GM18499 (cell line): ENCODE measurements around the gene SH3GL3.

Source experiments
- ATAC-seq: cut with Tn5 transposase; IDR thresholded peaks from one replicate; pipeline ENCODE4 v1.9.1; 2021; ENCODE audit warnings: moderate number of reproducible peaks; ENCODE audit not compliant: insufficient read depth, unreplicated experiment

Gene SH3GL3

DNA sequence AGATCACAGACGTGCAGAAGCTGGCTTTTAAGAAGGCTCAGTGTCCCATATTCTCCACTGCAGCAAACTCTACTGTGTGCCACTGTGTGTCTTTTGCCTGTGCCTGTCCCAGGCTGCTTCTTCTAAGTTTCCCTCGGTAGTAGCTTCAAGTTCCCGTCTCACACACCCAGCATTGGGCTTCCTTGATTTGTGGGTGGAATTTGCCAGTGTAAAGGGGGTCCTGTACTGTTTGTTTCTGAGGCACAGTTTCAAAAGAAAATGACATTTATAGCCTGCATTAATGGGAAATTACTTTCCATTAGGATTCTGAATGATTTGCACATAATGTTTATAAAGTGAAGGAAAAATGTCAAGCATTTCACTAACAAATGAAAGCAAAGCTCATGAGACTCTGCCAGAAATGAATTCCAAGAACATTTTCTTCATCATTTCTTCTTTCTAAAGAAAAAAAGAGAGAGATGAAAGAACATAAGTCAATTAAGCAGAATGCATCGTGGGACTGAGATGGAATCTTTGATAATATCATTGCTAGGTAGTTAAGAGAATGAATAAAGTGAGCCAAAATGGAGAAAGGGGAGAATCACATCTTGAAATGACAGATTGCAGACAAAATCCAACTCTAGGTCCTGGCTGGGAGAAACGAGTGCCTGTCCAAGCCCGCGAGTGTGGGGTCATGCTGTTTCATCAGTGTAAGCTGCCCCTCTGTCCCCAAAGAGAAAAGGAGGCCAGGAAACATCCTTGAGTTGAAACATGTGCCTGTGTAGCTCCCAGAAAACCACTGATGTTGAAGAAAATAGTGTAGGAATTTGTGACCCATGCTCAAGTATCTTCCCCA, 158.2 kb downstream of the SH3GL3 start:
- no peak for ATAC-seq

DNA sequence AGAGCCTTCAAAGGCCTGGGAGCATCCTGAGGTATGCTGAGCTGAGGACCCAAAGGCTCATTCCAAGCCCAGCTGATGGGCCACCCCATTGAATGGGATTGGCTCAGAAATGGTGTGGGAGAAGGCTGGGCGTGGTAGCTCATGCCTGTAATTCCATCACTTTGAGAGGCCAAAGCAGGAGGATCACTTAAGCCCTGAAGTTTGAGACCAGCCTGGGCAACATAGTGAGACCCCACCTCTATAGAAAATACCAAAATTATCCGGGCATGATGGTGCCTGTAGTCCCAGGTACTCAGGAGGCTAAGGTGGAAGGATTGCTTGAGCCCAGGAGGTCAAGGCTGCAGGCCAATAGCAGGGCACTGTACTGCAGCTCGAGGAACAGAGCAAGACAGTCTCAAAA, 163.0 kb downstream of the SH3GL3 start:
- ATAC-seq = no peak

DNA sequence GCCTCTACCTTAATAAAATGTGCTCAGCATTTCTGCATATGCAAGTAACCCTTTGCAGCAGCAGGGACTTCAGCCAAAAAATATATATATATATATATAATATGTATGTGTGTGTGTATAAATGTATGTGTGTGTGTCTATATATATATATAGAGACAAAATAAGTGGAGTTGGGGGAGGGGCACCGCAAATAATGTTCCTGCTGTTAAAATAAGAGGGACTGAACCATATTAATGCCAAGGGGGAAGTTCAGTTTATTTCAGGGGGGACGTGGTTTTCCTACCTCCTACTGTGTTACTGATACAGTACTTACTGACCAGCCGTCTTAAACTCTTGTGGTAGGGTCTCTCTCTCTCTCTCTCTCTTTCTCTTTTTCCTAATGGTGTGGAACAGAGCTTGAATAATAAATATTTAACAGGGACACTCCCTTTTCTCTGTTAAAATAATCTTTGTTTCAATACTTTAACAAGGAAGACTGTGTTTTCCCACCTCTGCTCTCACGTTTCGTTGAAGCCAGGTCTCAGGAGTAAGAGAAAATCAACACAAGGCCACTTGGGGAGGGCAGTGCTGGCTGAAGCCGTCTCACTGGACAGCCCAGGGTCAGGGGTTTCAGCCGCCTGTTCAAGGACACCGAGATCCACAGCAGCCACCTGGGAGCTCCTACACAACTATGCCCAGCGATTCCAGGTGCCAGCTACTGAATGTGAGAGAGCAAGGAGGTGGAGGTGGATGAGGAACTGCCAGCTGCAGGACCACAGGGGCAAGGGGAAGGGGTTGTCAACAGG, 164.0 kb downstream of the SH3GL3 start:
- ATAC-seq = no peak

DNA sequence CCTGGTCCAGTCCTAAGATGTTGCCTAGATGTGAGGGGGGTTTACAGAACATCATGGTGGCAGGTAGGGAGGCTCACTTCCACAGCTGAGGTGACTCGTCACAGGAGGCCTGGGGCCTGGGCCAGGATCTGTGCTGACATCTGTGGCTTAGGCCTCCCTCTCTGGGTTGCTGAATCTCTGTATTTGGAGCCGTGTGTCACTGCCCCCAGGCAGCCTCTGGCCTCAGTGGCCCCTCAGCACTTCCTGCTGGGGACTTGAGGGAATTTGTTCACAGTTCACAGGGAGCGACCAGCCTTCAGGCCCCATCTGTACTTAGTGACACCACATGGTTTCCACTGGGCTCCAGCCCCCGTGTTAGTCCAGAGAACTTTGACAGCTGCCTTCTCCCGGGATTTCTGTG, 165.1 kb downstream of the SH3GL3 start:
- ATAC-seq = no peak

DNA sequence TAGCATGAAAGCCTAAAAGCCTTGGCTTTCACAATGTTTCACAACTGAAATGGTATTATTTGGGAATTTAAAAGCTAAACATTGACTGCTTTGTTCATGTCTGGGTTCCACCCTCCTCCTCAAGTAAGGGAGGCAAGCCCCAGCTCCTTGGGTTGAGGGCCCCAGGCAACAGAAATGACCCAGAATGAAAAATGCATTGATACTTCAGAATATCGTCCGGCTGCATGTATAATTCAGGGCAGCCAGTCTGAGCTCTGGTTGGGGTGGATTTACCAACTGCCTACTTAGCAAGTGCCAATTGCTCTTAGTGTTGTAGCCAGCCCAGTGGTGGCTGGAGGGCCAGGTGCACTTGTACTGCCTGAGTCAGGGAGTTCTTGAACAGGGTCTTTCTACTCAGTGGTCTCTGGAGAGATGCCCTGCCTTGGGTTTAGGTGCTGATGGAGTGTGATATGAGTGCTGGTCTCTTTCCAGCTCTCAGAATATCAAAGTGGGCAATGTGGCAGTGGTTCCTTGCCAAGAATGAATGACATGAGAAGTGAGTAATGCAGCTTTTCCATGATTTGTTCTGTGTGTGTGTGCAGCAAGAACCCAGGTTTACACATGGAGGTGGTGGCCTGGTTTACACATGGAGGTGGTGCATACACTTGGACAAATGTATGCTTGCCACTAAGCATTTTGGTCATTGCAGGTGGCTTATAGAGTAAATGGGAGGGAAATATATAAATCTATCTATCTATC, 165.9 kb downstream of the SH3GL3 start:
- no peak for ATAC-seq

DNA sequence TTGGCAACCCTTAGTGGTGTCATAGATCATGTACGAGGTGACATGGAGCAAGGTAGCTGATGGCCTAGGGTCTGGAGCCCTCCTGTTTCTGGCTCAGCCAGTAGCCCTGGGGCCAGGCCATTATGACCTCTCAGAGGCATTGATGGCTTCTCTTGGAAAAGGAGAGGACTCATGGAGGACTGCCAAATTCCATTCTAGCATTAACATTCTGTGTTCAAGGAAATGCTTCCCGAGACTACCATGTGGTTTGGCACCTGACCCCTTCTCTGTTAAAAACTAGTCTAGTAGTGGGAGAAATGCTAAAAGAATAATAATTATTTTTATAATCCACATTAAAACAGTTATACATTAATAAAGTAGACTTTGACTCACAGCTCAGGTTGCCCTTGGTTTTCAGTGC, 166.6 kb downstream of the SH3GL3 start:
- no peak for ATAC-seq

DNA sequence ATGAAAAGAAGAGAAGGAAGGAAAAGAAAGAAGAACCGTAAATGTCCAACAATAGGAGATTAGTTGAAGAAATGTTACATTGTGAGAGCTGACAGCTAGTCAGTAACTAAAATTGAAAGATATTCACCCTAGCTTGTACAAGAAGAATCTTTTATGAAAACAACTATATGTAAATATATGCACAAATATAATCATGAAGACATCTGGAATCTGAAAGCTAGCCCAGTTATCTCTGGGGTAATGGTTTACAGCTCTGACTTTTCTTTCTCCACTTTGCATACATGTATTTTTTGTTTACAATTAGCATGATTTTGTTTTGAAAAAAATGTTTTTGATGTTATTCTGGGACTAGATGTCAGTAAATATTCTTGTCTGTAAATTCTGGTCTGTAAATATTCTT, 169.7 kb downstream of the SH3GL3 start:
- ATAC-seq = no peak

DNA sequence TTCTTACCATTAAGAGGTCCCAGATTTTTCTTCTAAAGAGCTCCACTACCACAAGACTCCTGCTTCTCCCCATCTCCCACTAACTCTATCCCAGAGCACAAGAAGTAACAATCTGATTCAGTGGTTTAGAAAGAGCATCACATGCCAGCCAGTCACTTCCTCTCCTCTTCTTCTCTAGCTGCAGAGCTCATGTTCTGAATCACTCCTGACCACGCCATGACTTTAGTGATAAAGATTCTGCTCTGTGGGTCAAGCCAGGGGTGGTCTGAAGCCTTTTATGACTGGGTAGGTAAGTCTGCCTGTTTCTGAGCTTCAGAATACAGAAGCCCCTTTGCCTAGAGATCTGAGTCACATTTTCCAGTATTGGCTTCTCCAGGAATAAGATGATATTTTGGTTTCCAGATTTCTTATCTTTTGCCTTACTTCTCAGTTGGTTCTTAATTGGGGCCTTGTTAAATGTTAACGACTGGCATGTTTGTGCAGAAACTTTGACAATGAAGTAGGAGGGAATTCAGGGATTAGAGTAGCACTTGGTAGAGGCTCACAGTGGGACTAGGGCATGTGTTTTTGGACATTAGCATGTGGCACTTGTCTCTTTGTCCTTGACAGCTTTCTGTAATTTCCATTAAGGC, 179.1 kb downstream of the SH3GL3 start:
- ATAC-seq = no peak

DNA sequence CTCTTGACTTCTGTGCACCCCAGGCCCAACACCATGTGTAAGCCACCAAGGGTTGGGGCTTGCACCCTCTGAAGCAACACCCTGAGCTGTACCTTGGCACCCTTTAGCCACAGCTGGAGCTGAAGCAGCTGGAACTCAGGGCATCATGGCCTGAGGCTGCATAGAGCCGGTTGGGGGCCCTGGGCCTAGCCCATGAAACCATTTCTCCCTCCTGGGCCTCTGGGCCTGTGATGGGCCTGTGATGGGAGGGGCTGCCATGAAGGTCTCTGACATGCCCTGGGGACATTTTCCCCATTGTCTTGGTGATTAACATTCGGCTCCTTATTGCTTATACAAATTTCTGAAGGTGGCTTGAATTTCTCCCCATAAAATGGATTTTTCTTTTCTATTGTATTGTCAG, 184.4 kb downstream of the SH3GL3 start:
- ATAC-seq = no peak

DNA sequence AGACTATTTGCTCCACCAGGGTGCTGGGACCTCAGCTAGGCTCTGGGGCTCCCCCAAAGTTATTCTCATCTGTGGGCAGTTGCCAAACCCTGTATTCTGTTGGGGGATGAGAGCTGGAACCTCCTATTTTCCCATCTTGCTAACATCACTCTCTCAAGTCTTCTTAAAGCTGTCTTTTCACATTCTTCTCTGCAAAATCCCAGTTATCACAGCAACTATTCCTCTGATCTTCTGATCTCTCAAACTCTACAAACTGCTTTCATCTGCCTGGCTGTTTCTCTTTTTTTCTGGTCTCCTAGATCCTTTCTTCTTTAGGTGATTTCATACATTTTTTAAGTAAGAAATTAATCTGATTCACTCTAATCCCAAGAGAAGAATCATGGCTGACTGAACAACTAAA, 196.1 kb downstream of the SH3GL3 start:
- ATAC-seq = no peak

DNA sequence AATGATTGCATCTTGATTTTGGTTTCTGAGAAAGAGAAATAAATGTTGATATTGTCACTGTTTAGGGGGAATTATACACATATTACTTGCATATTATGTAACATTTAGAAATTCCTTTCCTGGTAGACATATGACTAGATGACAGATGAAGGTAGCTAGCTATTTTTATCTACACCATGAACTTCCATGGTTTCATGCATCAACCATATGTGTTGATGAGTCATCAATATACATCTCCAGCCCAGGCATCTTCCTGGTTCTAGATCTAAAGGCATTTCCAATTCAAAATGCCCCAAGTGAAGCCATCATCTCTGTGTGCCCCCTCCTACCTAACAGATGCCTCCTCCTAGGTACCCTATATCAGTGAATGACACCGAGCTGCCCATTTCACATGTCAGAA, 197.3 kb downstream of the SH3GL3 start:
- no peak for ATAC-seq

DNA sequence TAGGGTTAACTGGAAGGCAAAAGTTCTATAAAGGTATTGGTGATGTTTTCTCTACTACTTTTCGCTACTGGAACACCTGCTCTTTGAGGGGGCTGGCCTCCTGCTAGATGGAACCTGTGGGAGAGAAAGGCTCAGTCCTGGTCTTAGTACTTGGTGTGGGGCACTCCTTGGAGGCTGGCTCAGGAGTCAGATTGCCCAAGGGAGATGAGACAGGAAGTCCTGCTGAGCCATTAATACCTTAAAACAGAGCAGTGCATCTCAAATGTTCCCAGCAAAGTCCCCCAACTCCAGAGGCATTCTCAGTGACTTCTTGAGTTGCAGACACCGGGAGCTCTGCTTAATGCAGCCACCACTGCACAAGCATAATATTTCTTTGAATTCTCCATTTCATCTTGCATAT, 203.7 kb downstream of the SH3GL3 start:
- no peak for ATAC-seq

DNA sequence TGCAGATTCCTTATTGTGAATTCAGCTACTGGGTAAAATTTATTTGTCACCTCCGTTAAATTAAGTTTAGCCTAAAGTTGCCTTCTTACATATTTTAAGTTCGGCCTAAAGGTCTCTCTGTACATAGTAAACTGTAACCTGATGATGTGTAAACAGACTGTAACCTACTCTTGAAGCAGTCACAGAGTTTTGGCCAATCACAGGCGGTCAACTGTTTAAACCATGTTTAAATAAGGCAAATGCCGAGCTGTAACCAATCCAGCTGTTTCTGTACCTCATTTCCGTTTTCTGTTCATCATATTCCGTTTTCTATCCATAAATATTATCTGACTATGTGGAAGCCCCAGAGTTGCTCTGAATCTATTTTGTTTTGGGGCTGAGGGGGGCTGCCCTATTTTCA, 204.4 kb downstream of the SH3GL3 start:
- no peak for ATAC-seq

DNA sequence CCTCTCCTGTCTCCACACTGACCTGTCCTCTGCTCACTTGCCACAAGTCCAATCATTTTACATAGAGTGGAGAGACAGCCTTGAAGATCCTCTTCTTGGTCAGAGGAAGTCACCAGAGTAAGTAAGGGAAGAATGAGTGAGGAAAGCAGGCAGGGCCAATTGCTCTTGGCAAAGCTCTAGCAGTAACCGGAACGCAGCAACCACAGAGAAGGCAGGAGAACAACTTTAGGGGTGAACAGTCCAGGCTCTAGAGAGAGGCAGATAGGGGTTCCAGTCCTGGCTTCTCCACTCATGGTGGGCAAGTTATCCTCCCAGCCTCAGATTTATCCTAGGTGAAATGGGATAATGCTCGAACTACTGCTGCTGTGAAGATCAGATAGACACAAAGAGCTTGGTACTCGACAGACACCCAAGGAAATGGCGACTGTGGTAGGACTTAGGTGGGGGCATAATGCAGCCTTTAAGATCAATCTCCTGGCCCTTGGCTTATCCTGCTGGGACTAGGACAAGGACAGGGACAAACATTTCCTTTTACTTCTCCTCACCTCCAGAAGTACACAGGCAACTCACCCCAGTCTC, 205.6 kb downstream of the SH3GL3 start:
- ATAC-seq = no peak

DNA sequence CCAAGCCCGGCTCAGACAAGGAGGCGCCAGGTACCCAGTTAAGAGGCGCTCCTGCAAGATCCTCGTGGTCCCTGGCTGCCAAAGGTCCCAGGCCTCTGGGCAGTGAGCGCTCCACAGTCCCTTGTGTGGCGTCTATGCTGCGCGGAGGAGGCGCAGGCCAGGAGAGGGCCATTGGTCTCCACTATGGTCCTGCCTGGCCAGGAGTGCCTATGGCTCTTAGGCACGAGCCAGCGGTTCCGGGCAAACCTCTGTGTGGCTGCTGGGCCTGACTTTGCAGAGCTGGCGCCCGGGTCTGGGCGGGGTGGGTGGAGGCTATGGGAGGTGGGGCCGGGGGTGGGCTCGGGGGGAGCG, 206.1 kb downstream of the SH3GL3 start:
- ATAC-seq = no peak

DNA sequence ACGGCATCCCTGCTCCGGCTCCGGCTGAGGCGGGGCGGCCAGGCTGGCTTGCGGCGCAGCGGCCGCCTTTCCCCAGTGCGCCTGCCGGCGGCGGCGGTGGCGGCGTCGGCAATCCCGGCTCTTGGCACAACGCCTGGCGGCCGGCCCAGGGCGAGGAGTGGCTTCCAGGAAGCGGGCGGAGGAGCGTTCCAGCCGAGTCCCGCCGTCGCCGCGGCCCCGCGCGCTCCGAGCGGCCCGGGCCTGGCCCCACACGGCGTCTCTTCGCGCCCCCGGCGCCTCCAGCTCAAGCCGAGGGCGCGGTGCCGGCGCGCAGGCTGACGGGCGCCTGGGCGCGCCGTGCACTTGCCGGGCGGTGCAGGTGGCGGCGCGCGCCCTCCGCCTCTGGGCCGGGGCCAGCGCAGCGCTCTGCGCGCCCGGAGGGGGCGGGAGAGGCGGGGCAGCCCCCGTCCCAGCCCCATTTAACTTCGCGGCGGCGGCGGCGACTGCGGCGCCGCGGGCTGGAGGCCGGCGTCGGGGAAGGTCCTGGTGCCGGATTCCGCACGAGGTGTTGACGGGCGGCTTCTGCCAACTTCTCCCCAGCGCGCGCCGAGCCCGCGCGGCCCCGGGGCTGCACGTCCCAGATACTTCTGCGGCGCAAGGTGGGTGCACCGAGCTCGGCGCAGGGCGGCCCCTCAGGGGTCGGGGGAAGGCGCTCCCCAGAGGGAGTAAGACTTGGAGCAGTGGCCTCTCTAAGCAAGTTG, 206.7 kb downstream of the SH3GL3 start, which contains the start of gene ADAMTSL3:
Gene ADAMTSL3, plus strand, starts transcription at position 485 of the 740 bp plus-strand sequence. CDS start 1,639 bp downstream, outside the sequence.
- no peak for ATAC-seq

DNA sequence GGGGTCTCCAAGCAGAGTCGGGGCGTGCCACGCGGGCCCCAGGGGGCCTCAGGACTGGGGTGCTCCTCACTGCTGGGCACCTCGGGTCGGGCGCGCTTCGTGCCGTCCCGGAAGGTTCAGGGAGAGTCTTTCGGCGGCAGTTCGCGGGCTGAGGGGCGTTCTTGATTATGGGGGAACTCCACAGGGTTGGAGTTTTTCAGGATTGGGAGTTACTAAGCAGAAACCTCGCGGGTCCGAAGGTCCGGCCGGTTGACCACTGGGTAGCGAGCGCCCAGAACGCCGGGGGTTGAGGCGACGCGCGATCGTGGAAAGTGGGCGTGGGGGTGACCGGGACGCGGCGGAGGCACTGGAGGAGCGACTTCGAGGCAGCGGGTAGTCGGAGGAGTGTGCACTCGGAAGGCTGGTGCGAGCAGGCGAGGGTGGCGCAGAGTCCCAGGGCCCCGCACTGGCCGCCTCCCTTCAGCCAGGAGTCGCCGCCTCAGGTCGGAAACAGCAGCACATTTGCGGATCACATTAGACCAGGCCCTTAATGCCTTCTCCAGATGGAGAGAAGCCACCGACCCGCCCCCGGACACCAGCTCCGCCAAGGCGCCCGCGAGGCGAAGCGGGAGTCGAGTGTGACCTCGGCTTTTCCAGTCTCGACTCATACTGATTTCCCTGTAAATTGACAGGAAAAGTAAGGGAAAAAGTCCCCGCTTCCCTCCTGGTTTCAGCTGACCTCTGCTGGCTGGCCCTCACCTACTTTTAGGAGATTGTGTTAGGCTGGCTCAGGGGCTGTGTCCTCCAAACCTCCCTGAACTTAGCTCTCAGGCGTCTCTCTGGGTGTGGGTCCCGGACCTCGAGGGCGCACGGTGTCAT, 207.5 kb downstream of the SH3GL3 start:
- ATAC-seq = no peak

DNA sequence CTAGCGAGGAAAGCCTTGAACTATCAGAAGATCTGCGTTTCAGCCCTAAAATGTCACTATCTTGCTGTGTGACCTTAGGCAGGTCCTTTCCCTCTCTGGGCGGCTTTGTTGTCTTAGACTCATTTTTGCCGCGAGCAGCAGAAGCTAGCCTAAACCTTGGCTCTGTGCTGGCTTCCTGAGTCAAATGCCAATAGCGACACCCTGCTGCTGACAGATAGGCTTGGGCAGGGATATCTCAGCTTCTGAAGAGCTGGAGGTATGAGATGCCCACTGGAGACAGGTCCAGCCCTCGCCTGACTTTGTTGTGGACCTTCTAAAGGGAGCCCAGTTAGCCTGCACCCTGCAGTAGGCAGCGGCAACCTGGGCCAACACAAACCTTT, 208.1 kb downstream of the SH3GL3 start:
- no peak for ATAC-seq

DNA sequence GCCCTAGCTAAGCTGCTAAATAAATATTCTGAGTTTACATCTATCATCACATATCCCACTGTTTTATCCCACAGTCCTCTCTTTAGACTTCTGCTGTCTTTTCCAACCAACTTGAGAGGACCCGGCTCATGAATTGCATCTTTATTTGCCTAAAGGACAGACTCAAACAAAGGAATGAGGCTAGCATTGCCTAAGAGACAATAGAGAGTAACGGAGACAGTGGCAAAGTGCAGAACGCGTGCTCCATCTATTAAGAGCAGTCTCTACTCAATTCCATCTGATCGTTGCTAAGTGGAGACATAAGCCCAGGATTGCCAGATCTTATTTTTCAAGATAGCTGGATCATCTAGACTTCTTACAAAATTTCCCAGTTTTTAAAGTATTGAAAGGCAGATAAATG, 209.1 kb downstream of the SH3GL3 start:
- ATAC-seq = no peak
